Measurements from ENCODE around the gene SIM2.
"Not testable (repeated sequence)": the region's sequence is repeated elsewhere in the genome, so short reads cannot be mapped to it uniquely, and the experiment has no call there.

SIM2 gene

GRCh38 chr21:36698981-36699545, at the start of gene SIM2:
TSS of gene SIM2 (plus strand) at chr21:36699115. CDS start at chr21:36699747, 632 bp downstream.
- in situ Hi-C loops (cut with MboI; ENCODE audit: low pct_unique_long_range_greater_than_20kb, low sequenced_read_pairs, unreplicated experiment) = loop anchor here (25.0 kb wide), 1 partner anchor 562 kb away; the partner anchor contains the start of gene CBR3
- TF ChIP-seq, protein P1, sequence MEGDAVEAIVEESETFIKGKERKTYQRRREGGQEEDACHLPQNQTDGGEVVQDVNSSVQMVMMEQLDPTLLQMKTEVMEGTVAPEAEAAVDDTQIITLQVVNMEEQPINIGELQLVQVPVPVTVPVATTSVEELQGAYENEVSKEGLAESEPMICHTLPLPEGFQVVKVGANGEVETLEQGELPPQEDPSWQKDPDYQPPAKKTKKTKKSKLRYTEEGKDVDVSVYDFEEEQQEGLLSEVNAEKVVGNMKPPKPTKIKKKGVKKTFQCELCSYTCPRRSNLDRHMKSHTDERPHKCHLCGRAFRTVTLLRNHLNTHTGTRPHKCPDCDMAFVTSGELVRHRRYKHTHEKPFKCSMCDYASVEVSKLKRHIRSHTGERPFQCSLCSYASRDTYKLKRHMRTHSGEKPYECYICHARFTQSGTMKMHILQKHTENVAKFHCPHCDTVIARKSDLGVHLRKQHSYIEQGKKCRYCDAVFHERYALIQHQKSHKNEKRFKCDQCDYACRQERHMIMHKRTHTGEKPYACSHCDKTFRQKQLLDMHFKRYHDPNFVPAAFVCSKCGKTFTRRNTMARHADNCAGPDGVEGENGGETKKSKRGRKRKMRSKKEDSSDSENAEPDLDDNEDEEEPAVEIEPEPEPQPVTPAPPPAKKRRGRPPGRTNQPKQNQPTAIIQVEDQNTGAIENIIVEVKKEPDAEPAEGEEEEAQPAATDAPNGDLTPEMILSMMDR (IDR thresholded peaks at IDR 0.05; ENCODE audit: extremely low read depth, insufficient read depth, missing control alignments) = no peak
- DNase-seq (ENCODE audit: low spot score) = peak; percentile 54

DNA sequence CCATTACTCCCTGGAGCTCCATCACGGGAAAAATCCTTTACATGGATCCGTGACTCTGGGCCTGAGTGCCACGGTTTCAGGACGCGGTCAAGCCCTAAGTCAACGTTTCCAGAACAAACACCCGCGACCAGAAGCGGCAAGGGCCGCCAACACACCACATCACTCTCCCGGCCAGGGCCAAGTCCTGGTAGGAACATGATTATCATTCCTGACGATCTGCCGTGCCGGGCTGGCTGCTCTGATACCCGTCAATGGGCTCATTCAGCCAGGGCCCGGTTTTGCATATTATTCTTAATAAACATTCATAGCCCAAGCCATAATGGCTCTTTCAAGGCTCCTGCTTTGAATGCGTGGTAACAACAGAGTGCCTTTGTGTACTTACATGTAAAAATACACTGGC, 44.6 kb upstream of the SIM2 start:
- TF ChIP-seq, protein P1 (IDR thresholded peaks at IDR 0.05; ENCODE audit: extremely low read depth, insufficient read depth, missing control alignments) = no peak
- DNase-seq (ENCODE audit: low spot score) = no peak
- in situ Hi-C loops (cut with MboI; ENCODE audit: low pct_unique_long_range_greater_than_20kb, low sequenced_read_pairs, unreplicated experiment) = loop anchor here (25.0 kb wide), 1 partner anchor 108 kb away; no protein-coding TSS in a partner anchor

GRCh38 chr21:36654796-36655325, 44.1 kb upstream of the SIM2 start:
- DNase-seq (ENCODE audit: low spot score) = no peak
- in situ Hi-C loops (cut with MboI; ENCODE audit: low pct_unique_long_range_greater_than_20kb, low sequenced_read_pairs, unreplicated experiment) = loop anchor here (25.0 kb wide), 1 partner anchor 107 kb away; no protein-coding TSS in a partner anchor
- TF ChIP-seq, protein P1 (IDR thresholded peaks at IDR 0.05; ENCODE audit: extremely low read depth, insufficient read depth, missing control alignments) = no peak

DNA sequence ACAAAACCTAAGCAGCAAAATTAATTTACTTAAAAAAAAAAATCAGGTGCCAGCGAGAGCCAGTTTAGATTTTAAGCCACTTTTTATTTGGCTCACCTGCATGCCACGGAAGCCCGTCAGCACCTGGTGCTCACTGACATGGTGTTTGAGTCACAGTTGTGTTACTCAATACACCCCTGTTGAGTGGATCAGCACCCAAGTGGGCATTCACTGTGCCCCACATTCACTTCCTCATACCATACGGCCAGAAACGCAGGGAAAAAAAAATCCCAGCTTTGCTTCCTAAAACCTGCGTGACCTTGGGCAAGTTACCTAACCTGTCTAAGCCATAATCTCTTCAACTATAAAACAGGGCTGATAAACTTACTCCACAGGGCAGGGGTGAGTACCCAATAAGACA, 42.8 kb upstream of the SIM2 start:
- TF ChIP-seq, protein P1 (IDR thresholded peaks at IDR 0.05; ENCODE audit: extremely low read depth, insufficient read depth, missing control alignments) = no peak
- in situ Hi-C loops (cut with MboI; ENCODE audit: low pct_unique_long_range_greater_than_20kb, low sequenced_read_pairs, unreplicated experiment) = loop anchor here (25.0 kb wide), 1 partner anchor 106 kb away; no protein-coding TSS in a partner anchor
- no peak for DNase-seq (ENCODE audit: low spot score)

- in situ Hi-C loops (cut with MboI; ENCODE audit: low pct_unique_long_range_greater_than_20kb, low sequenced_read_pairs, unreplicated experiment) = loop anchor here (25.0 kb wide), 1 partner anchor 105 kb away; no protein-coding TSS in a partner anchor
Measured at GRCh38 chr21:36657290-36657689, 41.6 kb upstream of the SIM2 start.

GRCh38 chr21:36657999-36658398, 40.9 kb upstream of the SIM2 start:
- no peak for DNase-seq (ENCODE audit: low spot score)
- TF ChIP-seq, protein P1 (IDR thresholded peaks at IDR 0.05; ENCODE audit: extremely low read depth, insufficient read depth, missing control alignments) = no peak
- in situ Hi-C loops (cut with MboI; ENCODE audit: low pct_unique_long_range_greater_than_20kb, low sequenced_read_pairs, unreplicated experiment) = loop anchor here (25.0 kb wide), 1 partner anchor 104 kb away; no protein-coding TSS in a partner anchor

More at GRCh38 chr21:36657290-36657689, 41.6 kb upstream of the SIM2 start:
- not testable (repeated sequence) for DNase-seq (ENCODE audit: low spot score)

DNA sequence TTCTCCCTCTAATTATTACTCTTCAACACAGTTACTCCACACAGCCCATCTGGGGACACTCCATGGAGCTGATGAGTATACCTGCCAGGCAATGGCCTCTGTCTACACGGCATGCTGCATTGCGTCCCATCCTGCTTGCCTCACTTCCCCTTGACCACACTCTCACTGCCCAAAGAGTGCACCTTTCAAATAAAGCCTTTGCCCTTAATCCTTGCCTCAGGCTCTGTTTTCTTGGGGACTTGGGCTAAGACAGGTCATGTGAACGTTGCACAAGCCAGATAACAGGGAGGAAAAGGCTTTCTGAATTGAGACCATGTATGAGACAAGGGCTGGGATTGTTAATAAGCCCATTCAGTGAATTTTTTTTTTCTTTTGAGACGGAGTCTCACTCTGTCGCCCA, 40.0 kb upstream of the SIM2 start:
- in situ Hi-C loops (cut with MboI; ENCODE audit: low pct_unique_long_range_greater_than_20kb, low sequenced_read_pairs, unreplicated experiment) = loop anchor here (25.0 kb wide), 1 partner anchor 103 kb away; no protein-coding TSS in a partner anchor

More for the DNA sequence above, 40.0 kb upstream of the SIM2 start:
- DNase-seq (ENCODE audit: low spot score) = no peak
- TF ChIP-seq, protein P1 (IDR thresholded peaks at IDR 0.05; ENCODE audit: extremely low read depth, insufficient read depth, missing control alignments) = no peak
